PC-3 (cell line): ENCODE data around the gene C15orf40.

Experiments
- EZH2 ChIP-seq: fragments of 300-600 bp; sonication (generic); IDR thresholded peaks from one replicate; pipeline ENCODE4 v1.6.1; 2017; ENCODE audit warnings: antibody characterized with exemption, mild to moderate bottlenecking, low read length; ENCODE audit not compliant: unreplicated experiment
- EZH2phosphoT487 ChIP-seq: fragments of 300-600 bp; sonication (generic); IDR thresholded peaks from 2 replicates; pipeline ENCODE4 v1.6.1; 2018; ENCODE audit warnings: mild to moderate bottlenecking, antibody characterized with exemption, low read length, borderline replicate concordance
- TF ChIP-seq, protein P1 (sequence below): fragments of 300-600 bp; sonication (generic); conservative IDR thresholded peaks from 2 replicates; pipeline ENCODE4 v1.5.1; 2017; ENCODE audit warnings: antibody characterized with exemption, low read depth, mild to moderate bottlenecking, low read length

DNA sequence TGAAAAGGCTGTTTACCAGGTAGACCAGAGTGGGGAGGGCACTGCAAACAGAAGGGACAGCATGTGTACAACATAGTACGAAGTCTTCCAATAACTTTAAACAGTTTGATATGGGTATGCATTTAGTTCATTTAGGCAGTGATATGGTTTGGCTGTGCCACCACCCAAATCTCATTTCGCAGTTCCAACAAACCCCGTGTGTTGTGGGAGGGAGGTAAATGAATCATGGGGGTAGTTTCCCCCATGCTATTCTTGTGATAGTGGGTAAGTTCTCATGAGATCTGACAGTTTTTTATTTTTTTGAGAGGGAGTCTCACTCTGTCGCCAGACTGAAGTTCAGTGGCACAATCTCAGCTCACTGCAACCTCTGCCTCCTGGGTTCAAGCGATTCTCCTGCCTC lies 33.0 kb downstream of the C15orf40 start:
- TF ChIP-seq, protein P1, sequence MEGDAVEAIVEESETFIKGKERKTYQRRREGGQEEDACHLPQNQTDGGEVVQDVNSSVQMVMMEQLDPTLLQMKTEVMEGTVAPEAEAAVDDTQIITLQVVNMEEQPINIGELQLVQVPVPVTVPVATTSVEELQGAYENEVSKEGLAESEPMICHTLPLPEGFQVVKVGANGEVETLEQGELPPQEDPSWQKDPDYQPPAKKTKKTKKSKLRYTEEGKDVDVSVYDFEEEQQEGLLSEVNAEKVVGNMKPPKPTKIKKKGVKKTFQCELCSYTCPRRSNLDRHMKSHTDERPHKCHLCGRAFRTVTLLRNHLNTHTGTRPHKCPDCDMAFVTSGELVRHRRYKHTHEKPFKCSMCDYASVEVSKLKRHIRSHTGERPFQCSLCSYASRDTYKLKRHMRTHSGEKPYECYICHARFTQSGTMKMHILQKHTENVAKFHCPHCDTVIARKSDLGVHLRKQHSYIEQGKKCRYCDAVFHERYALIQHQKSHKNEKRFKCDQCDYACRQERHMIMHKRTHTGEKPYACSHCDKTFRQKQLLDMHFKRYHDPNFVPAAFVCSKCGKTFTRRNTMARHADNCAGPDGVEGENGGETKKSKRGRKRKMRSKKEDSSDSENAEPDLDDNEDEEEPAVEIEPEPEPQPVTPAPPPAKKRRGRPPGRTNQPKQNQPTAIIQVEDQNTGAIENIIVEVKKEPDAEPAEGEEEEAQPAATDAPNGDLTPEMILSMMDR: no peak
- TF ChIP-seq EZH2 (no peak), EZH2phosphoT487 (no peak)
